GM21576 (cell line): ENCODE measurements around the gene GID8.
A peak's percentile ranks its signal among the peaks of the same experiment; 100 is the strongest.

Source experiments
- ATAC-seq: cut with Tn5 transposase; IDR thresholded peaks from one replicate; pipeline ENCODE4 v1.9.1; 2021; ENCODE audit warnings: mild to moderate bottlenecking, moderate library complexity; ENCODE audit not compliant: unreplicated experiment

The GID8 gene

GRCh38 chr20:62938105-62938888, at the start of gene GID8:
Gene GID8, plus strand, starts transcription at chr20:62938147. Its CDS starts 3,356 bp downstream, at chr20:62941503.
- peak; percentile 41 for ATAC-seq

GRCh38 chr20:62888406-62888805, 49.5 kb upstream of the GID8 start:
- ATAC-seq = no peak

GRCh38 chr20:62888910-62889309, 49.0 kb upstream of the GID8 start:
- no peak for ATAC-seq

- ATAC-seq = no peak
These were observed 48.5 kb upstream of the GID8 start for GRCh38 chr20:62889411-62889810.

- ATAC-seq = no peak
These were observed 48.1 kb upstream of the GID8 start for GRCh38 chr20:62889871-62890270.

GRCh38 chr20:62890444-62890843, 47.5 kb upstream of the GID8 start:
- ATAC-seq = no peak

GRCh38 chr20:62891111-62891510, 46.8 kb upstream of the GID8 start:
- ATAC-seq = no peak

GRCh38 chr20:62892348-62893304, 45.3 kb upstream of the GID8 start:
- no peak for ATAC-seq

- ATAC-seq = no peak
These were observed 44.2 kb upstream of the GID8 start for GRCh38 chr20:62893700-62894099.

- ATAC-seq = no peak
These were observed 43.7 kb upstream of the GID8 start for GRCh38 chr20:62894261-62894660.

- ATAC-seq = no peak
These were observed 42.4 kb upstream of the GID8 start for GRCh38 chr20:62895539-62895938.

GRCh38 chr20:62896526-62896925, 41.4 kb upstream of the GID8 start:
- ATAC-seq = no peak

- ATAC-seq = no peak
These were observed 40.3 kb upstream of the GID8 start for GRCh38 chr20:62897666-62898065.

GRCh38 chr20:62898093-62898964, 39.6 kb upstream of the GID8 start:
- no peak for ATAC-seq

- no peak for ATAC-seq
These were observed 38.8 kb upstream of the GID8 start for GRCh38 chr20:62898970-62899632.

GRCh38 chr20:62899633-62900051, 38.3 kb upstream of the GID8 start:
- no peak for ATAC-seq

GRCh38 chr20:62900052-62900691, 37.8 kb upstream of the GID8 start:
- peak; percentile 62 for ATAC-seq

GRCh38 chr20:62900692-62901584, 37.0 kb upstream of the GID8 start:
- ATAC-seq = no peak

- no peak for ATAC-seq
These were observed 36.1 kb upstream of the GID8 start for GRCh38 chr20:62901891-62902290.
